CD8-positive, alpha-beta memory T cell (primary cell): ENCODE data around the gene LTF. TPM values are rescaled to one million over a fixed set of nuclear protein-coding genes. Genes with fewer than 3 reads are reported as not detected.

Experiments used
- CTCF ChIA-PET: fragments of 350-600 bp; sonication (Branson Sonifier 250); formaldehyde crosslinking; loops from one replicate; lab custom pipeline; 2021; ENCODE audit warnings: antibody characterized with exemption; lab: Charles Lee
- POLR2A ChIA-PET: fragments of 350-600 bp; sonication (Branson Sonifier 250); formaldehyde crosslinking; loops from one replicate; lab custom pipeline; 2021; ENCODE audit warnings: antibody characterized with exemption; lab: Charles Lee
- DNase-seq, 5 donors: peaks; one replicate each; pipeline versions ENCODE4 v3.0.0 to v3.0.0-alpha.2; 2020 to 2022; ENCODE audit warnings: mixed read lengths in 1 of 5
- H3K27ac ChIP-seq: one replicate; pipeline ENCODE4 v1.7.0; 2013; ENCODE audit warnings: low read depth, mild to moderate bottlenecking, low read length, moderate library complexity
- H3K27me3 ChIP-seq: 2 replicates; pipeline ENCODE4 v1.7.0; 2013; ENCODE audit warnings: low read length, mild to moderate bottlenecking; ENCODE audit not compliant: insufficient read depth, poor library complexity, severe bottlenecking
- H3K36me3 ChIP-seq: 2 replicates; pipeline ENCODE4 v1.7.0; 2013; ENCODE audit warnings: mild to moderate bottlenecking, low read length, moderate library complexity; ENCODE audit not compliant: insufficient read depth
- H3K4me1 ChIP-seq: 2 replicates; pipeline ENCODE4 v1.7.0; 2013; ENCODE audit warnings: mild to moderate bottlenecking, low read length, moderate library complexity; ENCODE audit not compliant: insufficient read depth
- H3K4me3 ChIP-seq: 2 replicates; pipeline ENCODE4 v1.7.0; 2013; ENCODE audit warnings: mild to moderate bottlenecking, low read length
- H3K9me3 ChIP-seq: 2 replicates; pipeline ENCODE4 v1.7.0; 2013; ENCODE audit warnings: mild to moderate bottlenecking, low read length
- H3K27ac Mint-ChIP-seq, 8 donors: one replicate each; pipeline ENCODE4 v1.8.0; 2020 to 2021; ENCODE audit warnings: mixed read lengths in 8 of 8, mild to moderate bottlenecking in 6 of 8, inconsistent platforms in 3 of 8, moderate library complexity in 3 of 8
- H3K27me3 Mint-ChIP-seq, 2 donors: one replicate each; pipeline ENCODE4 v1.8.0; 2020 to 2021; ENCODE audit warnings: mixed read lengths in 2 of 2, mild to moderate bottlenecking in 1 of 2, moderate library complexity in 1 of 2
- H3K36me3 Mint-ChIP-seq, 3 donors: one replicate each; pipeline ENCODE4 v1.8.0; 2020 to 2021; ENCODE audit warnings: mixed read lengths in 3 of 3, inconsistent platforms in 1 of 3, mild to moderate bottlenecking in 1 of 3
- H3K4me1 Mint-ChIP-seq, 3 donors: one replicate each; pipeline ENCODE4 v1.8.0; 2020 to 2021; ENCODE audit warnings: mixed read lengths in 3 of 3, inconsistent platforms in 1 of 3, mild to moderate bottlenecking in 1 of 3
- H3K4me3 Mint-ChIP-seq, 7 donors: one replicate each; pipeline ENCODE4 v1.8.0; 2020 to 2021; ENCODE audit warnings: mixed read lengths in 7 of 7, mild to moderate bottlenecking in 6 of 7, moderate library complexity in 4 of 7, inconsistent platforms in 2 of 7
- H3K9me3 Mint-ChIP-seq, 5 donors: one replicate each; pipeline ENCODE4 v1.8.0; 2020 to 2022; ENCODE audit warnings: mixed read lengths in 5 of 5, mild to moderate bottlenecking in 3 of 5, moderate library complexity in 2 of 5, inconsistent platforms in 1 of 5
- polyA plus RNA-seq: library from polyadenylated mRNA; unstranded; fragments of 300-500 nt; fragmentation: Illumina TruSeq; gene quantifications from one replicate; pipeline ENCODE4 v1.2.3, GENCODE V29; 2021
- total RNA-seq, 2 experiments: library from RNA; stranded (reverse); gene quantifications; one replicate each; pipeline ENCODE4 v1.2.3, GENCODE V29; 2021

LTF gene
- total and polyA plus RNA-seq, 3 experiments from 2014 or later = not detected

- ChIA-PET POLR2A (interaction anchor here (0.6 to 2.3 kb wide), 6 partner anchors 10 to 141 kb away, joined by 3 to 16 read pairs (median 4); no protein-coding TSS in a partner anchor), CTCF (interaction anchor here (0.6 to 10.7 kb wide), 47 partner anchors 8 to 861 kb away, joined by 3 to 214 read pairs (median 5); partner anchors contain the start of genes CCR5, LRRC2 and RTP3)
- Histone ChIP-seq H3K4me1 (peaks cover 12% of the 10 kb centered on the region), H3K27me3 (no peaks in the 10 kb centered on the region), H3K9me3 (no peaks in the 10 kb centered on the region), H3K36me3 (no peaks in the 10 kb centered on the region), H3K4me3 (peak overlapping the region; percentile 23), H3K27ac (no peak overlapping the region)
- H3K27ac Mint-ChIP-seq = peak overlapping the region in 3 of 8 donors; percentile 40 to 73 (median 61)
- no peaks in the 10 kb centered on the region for H3K9me3 Mint-ChIP-seq
- H3K27me3 Mint-ChIP-seq = peaks cover 0 to 2% of the 10 kb centered on the region in 2 donors
- DNase-seq = peak; percentile 81 to 94 (median 85)
- H3K4me3 Mint-ChIP-seq = peak overlapping the region in 6 of 7 donors; percentile 62 to 81 (median 69)
- H3K36me3 Mint-ChIP-seq = no peaks in the 10 kb centered on the region
- peaks cover 16 to 33% (median 23%) of the 10 kb centered on the region in 3 donors for H3K4me1 Mint-ChIP-seq
Measured at GRCh38 chr3:46488735-46489361, 24.1 kb upstream of the LTF start.

- Histone ChIP-seq H3K27me3 (no peaks in the 10 kb centered on the region), H3K36me3 (no peaks in the 10 kb centered on the region), H3K4me1 (peaks cover 12% of the 10 kb centered on the region), H3K4me3 (no peak overlapping the region), H3K9me3 (no peaks in the 10 kb centered on the region), H3K27ac (no peak overlapping the region)
- CTCF ChIA-PET = interaction anchor here (1.4 to 10.7 kb wide), 3 partner anchors 10 to 144 kb away, joined by 3 to 214 read pairs (median 10); no protein-coding TSS in a partner anchor
- H3K36me3 Mint-ChIP-seq = no peaks in the 10 kb centered on the region
- H3K27ac Mint-ChIP-seq = no peak overlapping the region
- DNase-seq = no peak
- no peaks in the 10 kb centered on the region for H3K9me3 Mint-ChIP-seq
- POLR2A ChIA-PET = no interaction called here
- peaks cover 14 to 24% (median 22%) of the 10 kb centered on the region in 3 donors for H3K4me1 Mint-ChIP-seq
- H3K4me3 Mint-ChIP-seq = no peak overlapping the region
- peaks cover 2 to 7% of the 10 kb centered on the region in 2 donors for H3K27me3 Mint-ChIP-seq
Measured at GRCh38 chr3:46485779-46486175, 21.1 kb upstream of the LTF start.

DNA sequence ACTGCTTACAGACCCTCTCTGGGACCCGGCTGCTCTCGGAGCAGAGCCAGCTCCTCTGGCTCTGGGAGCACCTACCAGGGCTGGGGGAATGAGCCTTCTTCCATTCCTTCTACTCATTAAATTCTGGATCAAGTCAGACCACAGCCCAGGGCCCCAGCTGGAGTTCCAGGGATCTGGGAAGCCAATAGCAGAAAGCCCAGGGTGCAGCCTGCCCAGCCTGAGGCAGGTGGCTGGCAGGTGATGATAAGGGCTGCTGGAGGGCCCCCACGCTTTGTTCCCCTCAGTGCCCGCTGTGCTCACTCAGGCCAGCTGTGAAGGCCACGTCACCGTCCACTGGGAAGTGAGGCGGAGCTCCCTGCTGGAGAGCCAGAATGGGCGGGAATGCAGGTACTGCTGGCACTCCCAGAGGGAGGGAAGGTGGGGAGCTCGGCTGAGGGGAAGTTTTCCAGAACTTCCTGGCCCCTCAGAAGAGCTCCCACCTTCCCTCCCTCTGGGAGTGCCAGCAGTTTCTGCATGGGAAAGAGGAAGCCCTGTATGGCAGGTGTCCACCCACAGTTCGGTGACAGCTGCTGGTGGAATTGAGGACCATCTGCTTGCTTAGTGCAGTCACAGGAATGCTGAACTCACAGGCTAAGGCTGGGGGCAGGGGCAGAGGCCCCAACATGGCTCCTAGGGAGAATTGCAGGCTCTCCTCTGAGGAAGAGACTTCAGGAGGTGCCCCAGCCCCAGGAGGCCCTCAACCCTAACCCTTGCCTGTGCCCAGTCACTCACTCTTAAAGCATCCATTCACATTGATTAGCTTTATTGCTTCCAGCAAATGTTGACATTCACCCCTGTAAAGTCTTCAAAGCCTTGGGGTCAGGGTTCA, 20.4 kb upstream of the LTF start:
- ChIA-PET POLR2A (no interaction called here), CTCF (interaction anchor here (0.6 to 10.7 kb wide), 3 partner anchors 66 to 145 kb away, joined by 3 to 214 read pairs (median 10); no protein-coding TSS in a partner anchor)
- no peaks in the 10 kb centered on the region for H3K36me3 Mint-ChIP-seq
- peaks cover 4 to 13% of the 10 kb centered on the region in 2 donors for H3K27me3 Mint-ChIP-seq
- no peaks in the 10 kb centered on the region for H3K9me3 Mint-ChIP-seq
- no peak overlapping the region for H3K4me3 ChIP-seq
- no peaks in the 10 kb centered on the region for H3K9me3 ChIP-seq
- H3K36me3 ChIP-seq = no peaks in the 10 kb centered on the region
- no peaks in the 10 kb centered on the region for H3K27me3 ChIP-seq
- no peak for DNase-seq
- H3K4me1 Mint-ChIP-seq = peaks cover 12 to 18% (median 16%) of the 10 kb centered on the region in 3 donors
- no peak overlapping the region for H3K27ac Mint-ChIP-seq
- no peak overlapping the region for H3K4me3 Mint-ChIP-seq
- H3K27ac ChIP-seq = no peak overlapping the region
- H3K4me1 ChIP-seq = peaks cover 12% of the 10 kb centered on the region

- no peak overlapping the region for H3K4me3 ChIP-seq
- H3K9me3 ChIP-seq = no peaks in the 10 kb centered on the region
- CTCF ChIA-PET = interaction anchor here (0.6 to 10.7 kb wide), 3 partner anchors 67 to 146 kb away, joined by 3 to 214 read pairs (median 10); no protein-coding TSS in a partner anchor
- no peaks in the 10 kb centered on the region for H3K27me3 ChIP-seq
- Mint-ChIP-seq H3K9me3 (no peaks in the 10 kb centered on the region), H3K36me3 (no peaks in the 10 kb centered on the region), H3K27ac (no peak overlapping the region), H3K4me3 (no peak overlapping the region), H3K27me3 (peaks cover 4 to 18% of the 10 kb centered on the region in 2 donors), H3K4me1 (peaks cover 9 to 10% (median 10%) of the 10 kb centered on the region in 3 donors)
- POLR2A ChIA-PET = no interaction called here
- peaks cover 7% of the 10 kb centered on the region for H3K4me1 ChIP-seq
- DNase-seq = no peak
- H3K36me3 ChIP-seq = no peaks in the 10 kb centered on the region
- H3K27ac ChIP-seq = no peak overlapping the region
Measured at GRCh38 chr3:46484388-46484787, 19.7 kb upstream of the LTF start.

- Histone ChIP-seq H3K27me3 (no peaks in the 10 kb centered on the region), H3K4me1 (peaks cover 1% of the 10 kb centered on the region), H3K4me3 (no peak overlapping the region), H3K9me3 (no peaks in the 10 kb centered on the region), H3K27ac (no peak overlapping the region), H3K36me3 (no peaks in the 10 kb centered on the region)
- Mint-ChIP-seq H3K4me1 (peaks cover 4 to 5% (median 5%) of the 10 kb centered on the region in 3 donors), H3K27ac (no peak overlapping the region), H3K9me3 (no peaks in the 10 kb centered on the region), H3K27me3 (peaks cover 7 to 22% of the 10 kb centered on the region in 2 donors), H3K4me3 (no peak overlapping the region), H3K36me3 (no peaks in the 10 kb centered on the region)
- DNase-seq = no peak
- ChIA-PET CTCF (interaction anchor here (10.7 kb wide), 1 partner anchor 76 kb away, joined by 214 read pairs; no protein-coding TSS in a partner anchor), POLR2A (no interaction called here)
Measured at GRCh38 chr3:46483825-46484224, 19.1 kb upstream of the LTF start.

- Mint-ChIP-seq H3K4me3 (no peak overlapping the region), H3K9me3 (no peaks in the 10 kb centered on the region), H3K27ac (peak overlapping the region in 1 of 8 donors; percentile 63), H3K36me3 (no peaks in the 10 kb centered on the region), H3K27me3 (peaks cover 5 to 29% of the 10 kb centered on the region in 2 donors), H3K4me1 (no peaks in the 10 kb centered on the region)
- ChIA-PET CTCF (interaction anchor here (1.4 to 10.7 kb wide), 2 partner anchors 77 to 147 kb away, joined by 5 to 214 read pairs; no protein-coding TSS in a partner anchor), POLR2A (no interaction called here)
- H3K27ac ChIP-seq = no peak overlapping the region
- no peaks in the 10 kb centered on the region for H3K4me1 ChIP-seq
- H3K4me3 ChIP-seq = no peak overlapping the region
- H3K27me3 ChIP-seq = no peaks in the 10 kb centered on the region
- H3K9me3 ChIP-seq = no peaks in the 10 kb centered on the region
- no peak for DNase-seq
- no peaks in the 10 kb centered on the region for H3K36me3 ChIP-seq
Measured at GRCh38 chr3:46482632-46483350, 18.1 kb upstream of the LTF start.

DNA sequence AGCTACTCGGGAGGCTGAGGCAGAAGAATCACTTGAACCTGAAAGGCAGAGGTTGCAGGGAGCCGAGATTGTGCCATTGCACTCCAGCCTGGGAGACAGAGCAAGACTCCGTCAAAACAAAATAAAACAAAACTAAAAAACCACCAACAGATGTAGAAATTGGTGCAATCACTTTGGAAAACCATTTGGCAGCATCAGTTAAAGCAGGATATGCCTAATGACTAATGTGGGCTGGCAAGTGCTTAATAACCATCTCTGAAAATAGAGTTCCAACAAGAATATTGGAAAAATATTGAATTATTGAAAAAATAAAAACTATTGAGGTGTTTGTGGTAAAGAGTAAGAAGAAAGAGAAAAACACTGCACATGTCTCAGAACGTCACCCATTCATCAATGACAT, 16.9 kb upstream of the LTF start:
- Histone ChIP-seq H3K4me1 (no peaks in the 10 kb centered on the region), H3K4me3 (no peak overlapping the region), H3K9me3 (no peaks in the 10 kb centered on the region), H3K36me3 (no peaks in the 10 kb centered on the region), H3K27me3 (no peaks in the 10 kb centered on the region), H3K27ac (no peak overlapping the region)
- CTCF ChIA-PET = no interaction called here
- POLR2A ChIA-PET = no interaction called here
- Mint-ChIP-seq H3K9me3 (no peaks in the 10 kb centered on the region), H3K36me3 (no peaks in the 10 kb centered on the region), H3K27ac (no peak overlapping the region), H3K4me1 (no peaks in the 10 kb centered on the region), H3K4me3 (no peak overlapping the region), H3K27me3 (peaks cover 6 to 37% of the 10 kb centered on the region in 2 donors)
- no peak for DNase-seq
